ENCODE data around the gene RGS14.

The RGS14 gene

DNA sequence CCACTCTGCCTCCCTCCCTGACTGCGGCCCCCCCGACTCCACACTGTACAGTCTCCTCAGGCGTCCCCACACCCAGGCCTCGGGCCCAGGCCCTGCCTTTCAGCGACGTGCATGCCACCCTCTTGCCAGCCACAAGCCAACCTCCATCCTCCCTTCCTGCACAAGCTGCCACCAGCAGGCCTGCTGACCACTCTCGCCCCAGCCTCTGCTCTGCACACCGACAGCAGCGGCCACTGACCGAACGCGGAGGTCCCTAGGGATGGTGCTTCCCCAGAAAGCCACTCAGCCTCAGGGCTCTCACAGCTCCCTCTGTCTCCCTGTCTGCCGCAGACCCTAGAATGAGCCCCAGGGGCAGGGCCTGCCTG, 24.8 kb upstream of the RGS14 start:
- in situ Hi-C loops (cut with HindIII; ENCODE audit: low sequenced_read_pairs), result no loop called here
- DNase-seq (ENCODE audit: low read depth, low spot score), result no peak
- TF ChIP-seq, protein P1, sequence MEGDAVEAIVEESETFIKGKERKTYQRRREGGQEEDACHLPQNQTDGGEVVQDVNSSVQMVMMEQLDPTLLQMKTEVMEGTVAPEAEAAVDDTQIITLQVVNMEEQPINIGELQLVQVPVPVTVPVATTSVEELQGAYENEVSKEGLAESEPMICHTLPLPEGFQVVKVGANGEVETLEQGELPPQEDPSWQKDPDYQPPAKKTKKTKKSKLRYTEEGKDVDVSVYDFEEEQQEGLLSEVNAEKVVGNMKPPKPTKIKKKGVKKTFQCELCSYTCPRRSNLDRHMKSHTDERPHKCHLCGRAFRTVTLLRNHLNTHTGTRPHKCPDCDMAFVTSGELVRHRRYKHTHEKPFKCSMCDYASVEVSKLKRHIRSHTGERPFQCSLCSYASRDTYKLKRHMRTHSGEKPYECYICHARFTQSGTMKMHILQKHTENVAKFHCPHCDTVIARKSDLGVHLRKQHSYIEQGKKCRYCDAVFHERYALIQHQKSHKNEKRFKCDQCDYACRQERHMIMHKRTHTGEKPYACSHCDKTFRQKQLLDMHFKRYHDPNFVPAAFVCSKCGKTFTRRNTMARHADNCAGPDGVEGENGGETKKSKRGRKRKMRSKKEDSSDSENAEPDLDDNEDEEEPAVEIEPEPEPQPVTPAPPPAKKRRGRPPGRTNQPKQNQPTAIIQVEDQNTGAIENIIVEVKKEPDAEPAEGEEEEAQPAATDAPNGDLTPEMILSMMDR (IDR thresholded peaks at IDR 0.05; ENCODE audit: low read depth, low read length), result no peak
- H3K4me3 ChIP-seq (ENCODE audit: low read depth, low read length), result no peak overlapping the region

DNA sequence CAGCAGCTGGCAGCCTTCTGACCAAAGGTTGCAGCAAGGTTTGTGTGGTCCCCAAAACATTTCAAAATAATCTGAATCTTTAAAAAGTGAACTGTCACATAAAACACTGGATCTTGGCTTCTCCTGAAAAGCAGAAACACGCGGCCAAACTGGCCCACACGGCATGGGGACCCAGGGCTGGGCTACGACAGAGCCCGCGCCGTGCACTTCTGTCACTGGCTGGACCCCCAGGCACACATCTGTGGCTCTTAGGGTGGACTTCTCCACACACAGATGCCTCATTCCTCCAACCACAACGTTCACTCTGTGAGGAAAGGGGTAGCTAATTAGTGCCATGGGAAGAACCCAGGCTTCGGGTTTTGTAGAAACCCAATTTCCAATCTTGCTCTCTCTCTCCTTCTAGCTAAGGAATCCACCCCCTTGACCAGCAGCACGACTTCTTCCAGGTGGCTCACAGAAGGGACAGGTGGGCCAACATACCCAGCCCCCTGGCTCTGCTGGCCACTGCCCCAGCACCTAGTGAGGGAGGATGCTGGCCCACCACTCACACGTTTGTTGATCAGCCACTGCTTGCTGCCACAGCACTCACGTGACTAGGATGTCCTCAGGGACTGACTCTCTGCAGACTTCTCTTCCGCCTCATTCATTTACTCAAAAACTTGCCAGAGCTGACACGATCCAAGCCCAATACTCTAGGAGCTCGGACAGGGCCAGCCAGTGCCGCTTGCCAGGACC, 24.1 kb upstream of the RGS14 start:
- no peak overlapping the region for H3K4me3 ChIP-seq (ENCODE audit: low read depth, low read length)
- no peak for DNase-seq (ENCODE audit: low read depth, low spot score)
- TF ChIP-seq, protein P1 (IDR thresholded peaks at IDR 0.05; ENCODE audit: low read depth, low read length), result no peak
- in situ Hi-C loops (cut with HindIII; ENCODE audit: low sequenced_read_pairs), result no loop called here

DNA sequence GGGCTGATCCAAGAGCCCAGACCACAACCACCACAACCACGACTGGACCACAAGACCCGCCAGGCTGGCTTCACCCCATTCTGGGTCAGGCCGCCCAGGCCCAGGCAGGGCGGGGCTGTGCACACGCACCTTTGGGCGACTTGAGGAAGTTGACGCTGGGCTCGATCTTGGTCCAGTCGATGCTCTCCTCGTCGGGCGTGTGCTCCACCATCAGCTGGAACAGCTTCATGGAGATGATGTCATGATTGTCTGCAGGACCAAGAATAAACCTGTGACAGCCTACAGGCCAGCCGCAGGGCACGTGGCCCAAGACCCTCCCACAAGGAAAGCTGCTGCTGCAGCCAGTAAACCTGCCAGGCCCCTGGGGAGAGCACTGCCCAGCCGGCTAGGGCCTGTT, 23.6 kb upstream of the RGS14 start:
- in situ Hi-C loops (cut with HindIII; ENCODE audit: low sequenced_read_pairs), result no loop called here
- DNase-seq (ENCODE audit: low read depth, low spot score), result no peak
- TF ChIP-seq, protein P1 (IDR thresholded peaks at IDR 0.05; ENCODE audit: low read depth, low read length), result no peak
- no peak overlapping the region for H3K4me3 ChIP-seq (ENCODE audit: low read depth, low read length)

DNA sequence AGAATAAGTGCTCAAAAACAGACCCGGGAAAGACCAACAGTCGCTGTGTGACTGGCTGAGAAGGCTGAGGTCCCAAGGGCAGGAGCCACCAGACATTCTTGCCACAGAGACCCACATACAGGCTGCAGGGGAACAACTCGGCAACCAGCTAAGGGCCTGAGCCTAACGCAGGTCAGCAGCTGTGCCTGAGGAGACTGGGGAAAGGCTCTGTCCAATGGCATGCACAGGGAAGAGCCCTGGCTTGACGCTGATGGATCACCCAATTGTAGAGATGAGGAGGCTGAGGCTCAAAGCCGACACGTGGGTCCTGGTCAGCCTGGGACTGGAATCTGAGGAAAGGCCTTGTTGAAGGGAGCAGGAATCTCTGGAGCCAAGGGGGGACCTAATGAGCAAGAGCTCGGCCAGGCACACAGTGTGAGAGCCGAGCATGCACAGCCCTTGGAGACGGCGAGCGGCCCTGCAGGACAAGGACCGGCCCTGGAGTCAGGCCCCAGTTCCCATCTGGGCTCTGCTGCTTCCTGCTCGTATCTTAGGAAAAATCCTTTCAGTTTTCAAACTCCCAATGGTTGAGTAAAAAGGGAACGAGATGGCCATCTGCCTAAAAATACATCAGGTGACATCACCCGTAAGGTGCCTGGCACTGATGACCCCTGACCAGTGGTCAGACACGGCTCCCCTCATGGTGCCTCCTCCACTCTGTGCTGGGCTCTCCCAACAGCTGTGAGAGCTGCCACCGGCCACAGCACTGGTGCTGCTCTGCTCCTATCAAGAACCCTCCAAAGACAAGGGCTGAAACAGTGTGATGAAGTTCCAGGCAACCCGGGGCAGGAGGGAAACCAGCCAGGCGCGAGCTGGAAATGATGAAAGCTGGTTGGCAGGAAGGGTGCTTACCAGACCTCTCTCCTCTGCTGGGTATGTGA, 22.7 kb upstream of the RGS14 start:
- in situ Hi-C loops (cut with HindIII; ENCODE audit: low sequenced_read_pairs), result no loop called here
- H3K4me3 ChIP-seq (ENCODE audit: low read depth, low read length), result no peak overlapping the region
- TF ChIP-seq, protein P1 (IDR thresholded peaks at IDR 0.05; ENCODE audit: low read depth, low read length), result no peak
- no peak for DNase-seq (ENCODE audit: low read depth, low spot score)

DNA sequence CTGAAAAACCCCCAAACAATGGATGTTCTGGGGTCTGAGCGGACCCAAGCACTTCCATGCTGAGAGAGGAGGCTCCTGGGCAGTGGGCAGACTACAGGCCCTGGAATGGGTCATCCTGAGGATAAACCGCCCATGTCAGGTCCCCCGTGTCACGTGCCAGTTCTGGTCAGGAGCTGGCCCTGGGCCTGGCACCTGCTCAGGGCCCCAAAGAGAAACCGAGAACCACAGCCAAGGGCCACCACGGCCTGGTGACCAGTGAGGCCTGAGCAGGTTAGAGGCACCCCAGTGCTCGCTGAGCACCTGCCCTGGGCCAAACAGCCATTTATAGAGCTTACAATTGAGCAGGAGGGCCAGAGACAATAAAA, 22.0 kb upstream of the RGS14 start:
- in situ Hi-C loops (cut with HindIII; ENCODE audit: low sequenced_read_pairs), result no loop called here
- TF ChIP-seq, protein P1 (IDR thresholded peaks at IDR 0.05; ENCODE audit: low read depth, low read length), result no peak
- no peak overlapping the region for H3K4me3 ChIP-seq (ENCODE audit: low read depth, low read length)
- no peak for DNase-seq (ENCODE audit: low read depth, low spot score)

DNA sequence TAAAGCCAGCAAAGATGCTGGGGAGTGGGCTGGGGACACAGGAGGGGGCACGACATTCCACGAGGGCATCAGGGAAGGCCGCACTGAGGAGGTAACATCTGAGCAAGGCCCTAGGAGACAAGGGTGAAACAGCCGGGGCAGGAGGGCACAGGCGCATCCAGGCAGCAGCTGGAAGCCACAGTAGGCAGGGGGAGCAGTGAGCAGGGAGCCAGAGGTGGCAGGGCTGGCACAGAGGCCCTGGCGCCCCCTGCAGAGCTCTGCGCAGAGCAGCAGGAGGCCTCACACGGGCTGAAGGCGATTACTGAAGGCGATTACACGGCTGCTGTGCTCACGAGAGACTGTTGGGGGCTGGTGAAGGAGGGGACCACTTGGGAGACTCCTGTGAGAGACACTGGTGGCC, 21.6 kb upstream of the RGS14 start:
- DNase-seq (ENCODE audit: low read depth, low spot score), result no peak
- in situ Hi-C loops (cut with HindIII; ENCODE audit: low sequenced_read_pairs), result no loop called here
- no peak overlapping the region for H3K4me3 ChIP-seq (ENCODE audit: low read depth, low read length)
- TF ChIP-seq, protein P1 (IDR thresholded peaks at IDR 0.05; ENCODE audit: low read depth, low read length), result peak; percentile 39

All from astrocyte of the spinal cord (primary cell).